DLD1 (cell line): ENCODE data around the gene PDPK1.

ENCODE experiments used
- in situ Hi-C: cut with HindIII; loops from 2 replicates; pipeline ENCODE4 v1.10.0; 2017; ENCODE audit warnings: low sequenced_read_pairs

Gene PDPK1

GRCh38 chr16:2505695-2506094 is 32.1 kb upstream of the PDPK1 start:
- in situ Hi-C loops: loop anchor here (10.0 kb wide), 1 partner anchor 121 kb away; no protein-coding TSS in a partner anchor

- in situ Hi-C loops: loop anchor here (10.0 kb wide), 1 partner anchor 122 kb away; no protein-coding TSS in a partner anchor
These were observed 30.7 kb upstream of the PDPK1 start for GRCh38 chr16:2507052-2507659.

GRCh38 chr16:2507665-2508064 is 30.2 kb upstream of the PDPK1 start:
- in situ Hi-C loops: loop anchor here (10.0 kb wide), 1 partner anchor 123 kb away; no protein-coding TSS in a partner anchor

- in situ Hi-C loops: loop anchor here (10.0 kb wide), 1 partner anchor 124 kb away; no protein-coding TSS in a partner anchor
These were observed 29.0 kb upstream of the PDPK1 start for GRCh38 chr16:2508722-2509400.

GRCh38 chr16:2511128-2511800 is 26.6 kb upstream of the PDPK1 start:
- in situ Hi-C loops: no loop called here

- in situ Hi-C loops: no loop called here
These were observed 25.7 kb upstream of the PDPK1 start for GRCh38 chr16:2511996-2512734.

- in situ Hi-C loops: no loop called here
These were observed 25.0 kb upstream of the PDPK1 start for GRCh38 chr16:2512735-2513404.

- in situ Hi-C loops: no loop called here
These were observed 24.2 kb upstream of the PDPK1 start, which contains the start of gene ATP6V0C for GRCh38 chr16:2513405-2514332. Gene ATP6V0C (plus strand): TSS chr16:2513952. CDS start chr16:2514104, 152 bp downstream.

GRCh38 chr16:2514333-2515179 is 23.3 kb upstream of the PDPK1 start:
- in situ Hi-C loops: no loop called here

GRCh38 chr16:2515180-2515851 is 22.5 kb upstream of the PDPK1 start:
- in situ Hi-C loops: no loop called here

- in situ Hi-C loops: no loop called here
These were observed 21.2 kb upstream of the PDPK1 start for GRCh38 chr16:2516391-2517240.

GRCh38 chr16:2517954-2518605 is 19.7 kb upstream of the PDPK1 start:
- in situ Hi-C loops: no loop called here

- in situ Hi-C loops: no loop called here
These were observed 18.8 kb upstream of the PDPK1 start for GRCh38 chr16:2518823-2519710.

- in situ Hi-C loops: no loop called here
These were observed 18.1 kb upstream of the PDPK1 start for GRCh38 chr16:2519711-2520080.

- in situ Hi-C loops: no loop called here
These were observed 17.6 kb upstream of the PDPK1 start, which contains the start of gene AMDHD2 for GRCh38 chr16:2520097-2520783. Gene AMDHD2 (plus strand): TSS chr16:2520371. CDS start chr16:2520459, 88 bp downstream.
